Naive thymus-derived CD4-positive, alpha-beta T cell (primary cell): ENCODE measurements around the gene HDAC2. TPM values are rescaled to one million over a fixed set of nuclear protein-coding genes. Genes with fewer than 3 reads are reported as not detected.

ENCODE experiments used
- ATAC-seq: fragments of 150-1000 bp; cut with Tn5 transposase; 2 replicates; pipeline ENCODE4 v1.10.0; 2021; ENCODE audit warnings: mild to moderate bottlenecking, moderate library complexity
- CTCF ChIA-PET: fragments of 350-600 bp; sonication (Branson Sonifier 250); formaldehyde crosslinking; loops from one replicate; lab custom pipeline; 2021; ENCODE audit warnings: antibody characterized with exemption; lab: Charles Lee
- POLR2A ChIA-PET: fragments of 350-600 bp; sonication (Branson Sonifier 250); formaldehyde crosslinking; loops from one replicate; lab custom pipeline; 2021; ENCODE audit warnings: antibody characterized with exemption, inconsistent platforms; lab: Charles Lee
- DNase-seq, 9 donors: peaks; one replicate each; pipeline versions ENCODE4 v3.0.0 to v3.0.0-alpha.2; 2020 to 2022; ENCODE audit warnings: mixed read lengths in 1 of 9
- H3K27ac ChIP-seq: one replicate; pipeline ENCODE4 v1.7.0; 2013; ENCODE audit warnings: mild to moderate bottlenecking, low read depth, low read length, moderate library complexity
- H3K27me3 ChIP-seq, 2 donors: one replicate each; pipeline ENCODE4 v1.7.0; 2013; ENCODE audit warnings: low read length in 2 of 2, mild to moderate bottlenecking in 2 of 2, moderate library complexity in 2 of 2; ENCODE audit not compliant: control insufficient read depth in 2 of 2, insufficient read depth in 2 of 2
- H3K36me3 ChIP-seq, 3 experiments: 1 replicate in 2 of 3; 2 replicates in 1 of 3; pipeline ENCODE4 v1.7.0; 2013; ENCODE audit warnings: low read length in 3 of 3, mild to moderate bottlenecking in 3 of 3, moderate library complexity in 1 of 3; ENCODE audit not compliant: insufficient read depth in 3 of 3, control insufficient read depth in 2 of 3
- H3K4me1 ChIP-seq, 2 donors: one replicate each; pipeline ENCODE4 v1.7.0; 2013; ENCODE audit warnings: low read length in 2 of 2, mild to moderate bottlenecking in 2 of 2, moderate library complexity in 1 of 2; ENCODE audit not compliant: control insufficient read depth in 2 of 2, insufficient read depth in 2 of 2
- H3K4me3 ChIP-seq: 2 replicates; pipeline ENCODE4 v1.7.0; 2013; ENCODE audit warnings: mild to moderate bottlenecking, low read length
- H3K9me3 ChIP-seq, 3 experiments: 1 replicate in 2 of 3; 2 replicates in 1 of 3; pipeline ENCODE4 v1.7.0; 2013; ENCODE audit warnings: low read length in 3 of 3; ENCODE audit not compliant: control insufficient read depth in 2 of 3
- H3K27ac Mint-ChIP-seq, 9 donors: one replicate each; pipeline ENCODE4 v1.8.0; 2020 to 2022; ENCODE audit warnings: mixed read lengths in 9 of 9, mild to moderate bottlenecking in 8 of 9, moderate library complexity in 5 of 9, inconsistent platforms in 2 of 9
- H3K27me3 Mint-ChIP-seq, 5 donors: one replicate each; pipeline ENCODE4 v1.8.0; 2021 to 2022; ENCODE audit warnings: mixed read lengths in 5 of 5, mild to moderate bottlenecking in 1 of 5
- H3K36me3 Mint-ChIP-seq, 5 donors: one replicate each; pipeline ENCODE4 v1.8.0; 2020 to 2022; ENCODE audit warnings: mixed read lengths in 5 of 5, mild to moderate bottlenecking in 3 of 5, inconsistent platforms in 1 of 5
- H3K4me1 Mint-ChIP-seq, 7 donors: one replicate each; pipeline ENCODE4 v1.8.0; 2020 to 2022; ENCODE audit warnings: mixed read lengths in 7 of 7, mild to moderate bottlenecking in 3 of 7, inconsistent platforms in 1 of 7
- H3K4me3 Mint-ChIP-seq, 10 donors: one replicate each; pipeline ENCODE4 v1.8.0; 2020 to 2022; ENCODE audit warnings: mild to moderate bottlenecking in 10 of 10, mixed read lengths in 10 of 10, moderate library complexity in 6 of 10, inconsistent platforms in 2 of 10
- H3K9me3 Mint-ChIP-seq, 11 donors: one replicate each; pipeline ENCODE4 v1.8.0; 2020 to 2022; ENCODE audit warnings: mixed read lengths in 11 of 11, mild to moderate bottlenecking in 4 of 11, inconsistent platforms in 1 of 11, moderate library complexity in 1 of 11
- intact Hi-C, 2 donors: fragments of 100-400 bp; cut with micrococcal nuclease; formaldehyde crosslinking; loops; one replicate each; pipeline ENCODE4 v1.15.1; 2023
- polyA plus RNA-seq, 2 donors: library from polyadenylated mRNA; unstranded; fragments of 300-500 nt; fragmentation: Illumina TruSeq; gene quantifications; one replicate each; pipeline ENCODE4 v1.2.3, GENCODE V29; 2021
- total RNA-seq, 6 experiments: library from RNA in 5 of 6; stranded (reverse) in 5 of 6; gene quantifications; 1 replicate in 5 of 6; 2 replicates in 1 of 6; pipeline ENCODE4 v1.2.3 and lab custom pipeline; 2021 to 2026

Gene HDAC2
- total and polyA plus RNA-seq, 7 experiments from 2014 or later = 46.6 to 87.8 (median 57.2) TPM

DNA sequence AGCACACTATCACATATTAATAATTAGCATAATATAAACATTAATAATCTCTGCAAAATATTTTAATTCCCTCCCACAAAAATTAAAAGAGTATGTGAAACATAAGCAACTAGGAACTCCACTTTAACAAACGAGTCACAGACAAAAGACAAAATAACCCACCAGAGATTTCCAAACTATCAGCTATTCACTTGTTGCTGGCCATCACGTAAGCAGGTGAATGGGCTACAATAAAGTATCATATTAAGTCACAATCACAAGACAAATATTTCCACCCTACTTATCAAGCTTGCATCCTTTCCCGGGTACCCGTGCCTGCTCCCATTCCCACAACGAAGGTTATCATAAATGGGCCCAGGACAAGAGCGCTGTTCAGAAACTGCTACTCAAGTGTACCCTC, 2.5 kb downstream of the HDAC2 start:
- ATAC-seq (no peak), DNase-seq (no peak)
- H3K27me3 Mint-ChIP-seq = peaks cover 0 to 6% (median 0%) of the 10 kb centered on the region in 5 donors
- H3K27ac Mint-ChIP-seq = peak overlapping the region in 4 of 9 donors; percentile 7 to 90 (median 72)
- peak overlapping the region; percentile 50 to 99 (median 97) for H3K4me3 Mint-ChIP-seq
- Histone ChIP-seq H3K27me3 (no peaks in the 10 kb centered on the region), H3K4me3 (no peak overlapping the region), H3K9me3 (no peaks in the 10 kb centered on the region), H3K36me3 (peaks cover 0 to 12% (median 0%) of the 10 kb centered on the region in 3 experiments), H3K4me1 (peaks cover 15 to 21% of the 10 kb centered on the region in 2 donors), H3K27ac (no peak overlapping the region)
- CTCF ChIA-PET = interaction anchor here (0.8 to 1.3 kb wide), 2 partner anchors 9 to 10 kb away, joined by 3 to 4 read pairs; no protein-coding TSS in a partner anchor
- POLR2A ChIA-PET = no interaction called here
- intact Hi-C loops = no loop called here
- peaks cover 0 to 3% (median 0%) of the 10 kb centered on the region in 5 donors for H3K36me3 Mint-ChIP-seq
- H3K4me1 Mint-ChIP-seq = peaks cover 34 to 71% (median 63%) of the 10 kb centered on the region in 7 donors
- H3K9me3 Mint-ChIP-seq = peaks cover 0 to 4% (median 0%) of the 10 kb centered on the region in 11 donors

GRCh38 chr6:113967777-113968176, 3.2 kb downstream of the HDAC2 start:
- peak overlapping the region in 7 of 10 donors; percentile 10 to 95 (median 39) for H3K4me3 Mint-ChIP-seq
- H3K27me3 ChIP-seq = no peaks in the 10 kb centered on the region
- no peak for ATAC-seq
- ChIA-PET POLR2A (no interaction called here), CTCF (no interaction called here)
- no peak for DNase-seq
- peaks cover 0 to 4% (median 0%) of the 10 kb centered on the region in 11 donors for H3K9me3 Mint-ChIP-seq
- peaks cover 0 to 3% (median 0%) of the 10 kb centered on the region in 5 donors for H3K36me3 Mint-ChIP-seq
- no peak overlapping the region for H3K4me3 ChIP-seq
- peaks cover 0 to 12% (median 0%) of the 10 kb centered on the region in 3 experiments for H3K36me3 ChIP-seq
- no peak overlapping the region for H3K27ac ChIP-seq
- H3K4me1 Mint-ChIP-seq = peaks cover 34 to 75% (median 67%) of the 10 kb centered on the region in 7 donors
- H3K27ac Mint-ChIP-seq = peak overlapping the region in 1 of 9 donors; percentile 20
- H3K27me3 Mint-ChIP-seq = peaks cover 0 to 6% (median 0%) of the 10 kb centered on the region in 5 donors
- peaks cover 15 to 21% of the 10 kb centered on the region in 2 donors for H3K4me1 ChIP-seq
- H3K9me3 ChIP-seq = no peaks in the 10 kb centered on the region
- intact Hi-C loops = no loop called here

GRCh38 chr6:113960795-113961194, 10.2 kb downstream of the HDAC2 start:
- no peak for ATAC-seq
- Histone ChIP-seq H3K36me3 (peaks cover 0 to 2% (median 0%) of the 10 kb centered on the region in 3 experiments), H3K27ac (no peak overlapping the region), H3K9me3 (no peaks in the 10 kb centered on the region), H3K4me3 (no peak overlapping the region), H3K27me3 (no peaks in the 10 kb centered on the region), H3K4me1 (peaks cover 5 to 6% of the 10 kb centered on the region in 2 donors)
- Mint-ChIP-seq H3K4me3 (no peak overlapping the region), H3K27me3 (no peaks in the 10 kb centered on the region), H3K9me3 (no peaks in the 10 kb centered on the region), H3K36me3 (peaks cover 3 to 17% (median 13%) of the 10 kb centered on the region in 5 donors), H3K4me1 (peaks cover 3 to 73% (median 60%) of the 10 kb centered on the region in 7 donors), H3K27ac (peak overlapping the region in 1 of 9 donors; percentile 12)
- intact Hi-C loops = loop anchor here in 1 of 2 donors (2.0 kb wide), 1 partner anchor 14 kb away; no protein-coding TSS in a partner anchor
- no peak for DNase-seq
- CTCF ChIA-PET = no interaction called here
- POLR2A ChIA-PET = interaction anchor here (0.7 to 1.1 kb wide), 2 partner anchors 10 to 1701 kb away, joined by 3 to 4 read pairs; partner anchors contain the start of gene HDAC2

- peaks cover 9 to 27% (median 17%) of the 10 kb centered on the region in 5 donors for H3K36me3 Mint-ChIP-seq
- DNase-seq = no peak
- H3K27ac ChIP-seq = no peak overlapping the region
- H3K27me3 Mint-ChIP-seq = no peaks in the 10 kb centered on the region
- peaks cover 5% of the 10 kb centered on the region in 2 donors for H3K4me1 ChIP-seq
- peaks cover 0 to 8% (median 0%) of the 10 kb centered on the region in 3 experiments for H3K36me3 ChIP-seq
- peak overlapping the region in 2 of 9 donors; percentile 10 to 12 for H3K27ac Mint-ChIP-seq
- ChIA-PET CTCF (interaction anchor here (0.9 to 1.1 kb wide), 2 partner anchors 10 to 16 kb away, joined by 3 to 4 read pairs; no protein-coding TSS in a partner anchor), POLR2A (no interaction called here)
- no peaks in the 10 kb centered on the region for H3K9me3 ChIP-seq
- peaks cover 3 to 58% (median 46%) of the 10 kb centered on the region in 7 donors for H3K4me1 Mint-ChIP-seq
- ATAC-seq = no peak
- H3K27me3 ChIP-seq = no peaks in the 10 kb centered on the region
- intact Hi-C loops = no loop called here
- H3K4me3 Mint-ChIP-seq = peak overlapping the region in 1 of 10 donors; percentile 1
- H3K4me3 ChIP-seq = no peak overlapping the region
- H3K9me3 Mint-ChIP-seq = no peaks in the 10 kb centered on the region
Measured at GRCh38 chr6:113959235-113959634, 11.7 kb downstream of the HDAC2 start.

DNA sequence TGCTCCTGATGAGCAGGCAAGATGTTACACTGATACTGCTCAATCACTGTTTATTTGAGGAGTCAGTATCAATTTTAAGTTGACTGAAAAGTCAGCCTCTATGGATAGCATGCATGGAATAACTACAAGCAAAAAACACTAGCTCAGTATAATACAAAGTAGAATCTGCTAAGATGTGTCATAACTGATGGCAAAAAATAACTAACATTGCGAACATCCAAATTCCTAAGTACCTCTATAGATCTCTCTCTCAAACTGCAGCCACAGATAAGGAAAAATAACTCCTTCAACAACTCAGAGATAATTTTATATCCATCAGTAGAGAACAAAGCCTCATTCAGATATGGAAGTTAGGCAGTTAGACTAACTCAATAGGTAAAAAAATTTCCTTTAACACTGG, 16.3 kb downstream of the HDAC2 start:
- Mint-ChIP-seq H3K27me3 (no peaks in the 10 kb centered on the region), H3K9me3 (no peaks in the 10 kb centered on the region), H3K27ac (peak overlapping the region in 1 of 9 donors; percentile 3), H3K4me3 (no peak overlapping the region), H3K4me1 (peaks cover 0 to 19% (median 9%) of the 10 kb centered on the region in 7 donors), H3K36me3 (peaks cover 10 to 45% (median 26%) of the 10 kb centered on the region in 5 donors)
- H3K4me1 ChIP-seq = no peaks in the 10 kb centered on the region
- no peaks in the 10 kb centered on the region for H3K9me3 ChIP-seq
- intact Hi-C loops = no loop called here
- no peak overlapping the region for H3K4me3 ChIP-seq
- DNase-seq (no peak), ATAC-seq (no peak)
- CTCF ChIA-PET = no interaction called here
- peaks cover 0 to 13% (median 0%) of the 10 kb centered on the region in 3 experiments for H3K36me3 ChIP-seq
- H3K27me3 ChIP-seq = no peaks in the 10 kb centered on the region
- no peak overlapping the region for H3K27ac ChIP-seq
- POLR2A ChIA-PET = no interaction called here

DNA sequence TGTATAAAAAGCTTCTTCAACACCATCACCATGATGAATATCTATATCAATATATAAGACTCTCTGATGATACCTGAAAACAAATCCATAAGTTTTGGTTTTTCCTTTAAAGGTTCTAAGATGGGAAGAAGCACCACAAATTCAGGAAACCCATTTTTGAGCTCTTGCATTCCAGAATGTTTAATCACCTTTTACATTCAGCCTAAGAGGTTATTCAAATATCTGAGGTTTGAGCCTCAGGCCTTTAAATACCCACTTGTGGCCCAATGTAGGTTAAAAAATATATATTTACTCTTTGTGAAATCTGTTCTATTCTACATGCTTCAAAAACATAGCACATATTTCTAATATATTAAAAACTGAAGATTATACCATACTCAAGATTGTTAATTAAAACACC, 17.6 kb downstream of the HDAC2 start:
- Histone ChIP-seq H3K4me3 (no peak overlapping the region), H3K4me1 (no peaks in the 10 kb centered on the region), H3K27me3 (no peaks in the 10 kb centered on the region), H3K9me3 (no peaks in the 10 kb centered on the region), H3K36me3 (peaks cover 0 to 18% (median 0%) of the 10 kb centered on the region in 3 experiments), H3K27ac (no peak overlapping the region)
- POLR2A ChIA-PET = no interaction called here
- CTCF ChIA-PET = interaction anchor here (1.3 kb wide), 1 partner anchor 14 kb away, joined by 3 read pairs; no protein-coding TSS in a partner anchor
- Mint-ChIP-seq H3K4me1 (peaks cover 0 to 8% (median 3%) of the 10 kb centered on the region in 7 donors), H3K4me3 (no peak overlapping the region), H3K9me3 (no peaks in the 10 kb centered on the region), H3K36me3 (peaks cover 3 to 47% (median 22%) of the 10 kb centered on the region in 5 donors), H3K27ac (no peak overlapping the region), H3K27me3 (no peaks in the 10 kb centered on the region)
- DNase-seq (no peak), ATAC-seq (no peak)
- intact Hi-C loops = no loop called here
